H1 (cell line): ENCODE measurements around the gene GPNMB. TPM values are rescaled to one million over a fixed set of nuclear protein-coding genes. Genes with fewer than 3 reads are reported as not detected.
A peak's percentile ranks its signal among the peaks of the same experiment; 100 is the strongest.

Source experiments
- BCL11A ChIP-seq, 2 experiments: IDR thresholded peaks; one replicate each; pipeline ENCODE4 v1.6.1; 2011; ENCODE audit warnings: low read depth in 2 of 2, low read length in 2 of 2, mild to moderate bottlenecking in 2 of 2
- BRCA1 ChIP-seq: IDR thresholded peaks from 2 replicates; pipeline ENCODE4 v1.6.1; 2012; ENCODE audit warnings: low read depth, low read length, improper control_type of control experiment
- CBX8 ChIP-seq: fragments of 300-800, 300-1000 bp; sonication (generic); IDR thresholded peaks from 2 replicates; pipeline ENCODE4 v1.7.1; 2016; ENCODE audit warnings: low read depth, low read length, borderline replicate concordance
- CEBPB ChIP-seq: IDR thresholded peaks from 2 replicates; pipeline ENCODE4 v1.6.1; 2012; ENCODE audit warnings: low read depth, low read length
- CHD7 ChIP-seq: fragments of 300-600 bp; sonication (generic); IDR thresholded peaks from 2 replicates; pipeline ENCODE4 v1.7.1; 2012; ENCODE audit warnings: low read length, moderate library complexity, mild to moderate bottlenecking, inconsistent platforms; ENCODE audit not compliant: insufficient replicate concordance
- CREB1 ChIP-seq: IDR thresholded peaks from 2 replicates; pipeline ENCODE4 v1.6.1; 2012; ENCODE audit warnings: inconsistent platforms
- EP300 ChIP-seq, 2 experiments: IDR thresholded peaks; 1 replicate in 1 of 2; 2 replicates in 1 of 2; pipeline ENCODE4 v1.6.1; 2011 to 2012; ENCODE audit warnings: low read depth in 2 of 2, low read length in 2 of 2, mild to moderate bottlenecking in 2 of 2, borderline replicate concordance in 1 of 2, inconsistent platforms in 1 of 2, moderate library complexity in 1 of 2
- KDM5A ChIP-seq: fragments of 200-600 bp; IDR thresholded peaks from 2 replicates; pipeline ENCODE4 v1.7.1; 2012; ENCODE audit warnings: mild to moderate bottlenecking, low read length, inconsistent platforms, mixed read lengths
- RAD21 ChIP-seq, 2 experiments: IDR thresholded peaks in 1 of 2; conservative IDR thresholded peaks in 1 of 2; 2 replicates each; pipeline ENCODE4 v1.6.1; 2011; ENCODE audit warnings: low read depth in 2 of 2, low read length in 2 of 2, improper control_type of control experiment in 1 of 2, inconsistent platforms in 1 of 2, mild to moderate bottlenecking in 1 of 2, moderate library complexity in 1 of 2
- YY1 ChIP-seq: IDR thresholded peaks from 2 replicates; pipeline ENCODE4 v1.6.1; 2011; ENCODE audit warnings: low read depth, mild to moderate bottlenecking, low read length
- polyA plus RNA-seq, 7 experiments: library from polyadenylated mRNA; depleted of rRNA in 3 of 7; stranded (reverse) in 5 of 7; unstranded in 2 of 7; fragments of >200 nt in 5 of 7; fragments of 200-250 nt in 2 of 7; gene quantifications; 1 replicate in 5 of 7; 2 replicates in 1 of 7; 4 replicates in 1 of 7; pipeline versions ENCODE4 v1.2.1 to v1.2.3, GENCODE V29; 2011 to 2013; ENCODE audit warnings: missing spikeins in 2 of 7, mixed read lengths in 2 of 7
- total RNA-seq: library from RNA; stranded (reverse); fragmentation: NEBNext Ultra II Directional; extraction: Animal tissue kit (Norgen Biotek cat#: 25700); gene quantifications from 2 replicates; pipeline ENCODE4 v1.2.1, GENCODE V29; 2021

Gene GPNMB
- total and polyA plus RNA-seq, 2 of the 8 experiments (the other 6 are each of a cell fraction or from before 2014, with no cell fraction given): 1.1 to 1.4 TPM

- TF ChIP-seq CHD7 (no peak), EP300 (IDR thresholded peaks at IDR 0.05; ENCODE audit: borderline replicate concordance in 1 of 2, low read depth in 2 of 2, low read length in 2 of 2) (no peak), CEBPB (no peak), KDM5A (no peak), CREB1 (peak; percentile 59; the same call in 1 of the 2 replicates), BRCA1 (no peak), YY1 (peak; percentile 39; the same call in 1 of the 2 replicates), RAD21 (IDR thresholded peaks at IDR 0.05 in 1 of 2, conservative IDR thresholded peaks at IDR 0.05 in 1 of 2; ENCODE audit: low read depth in 2 of 2, low read length in 2 of 2) (peak; percentile 80 to 91), BCL11A (IDR thresholded peaks at IDR 0.05; ENCODE audit: low read depth in 2 of 2, low read length in 2 of 2) (no peak), CBX8 (no peak)
Measured at GRCh38 chr7:23261843-23262452, 15.4 kb downstream of the GPNMB start (continued).
